Neural crest cell (in vitro differentiated cells): Measurements from ENCODE around the gene ROGDI. TPM values are rescaled to one million over a fixed set of nuclear protein-coding genes. Genes with fewer than 3 reads are reported as not detected.

Experiments
- DNase-seq: peaks from one replicate; pipeline ENCODE4 v3.0.0; 2021; ENCODE audit warnings: low read depth, mixed read lengths, low spot score
- H3K27ac Mint-ChIP-seq: one replicate; pipeline ENCODE4 v1.8.0; 2021; ENCODE audit warnings: mild to moderate bottlenecking, mixed read lengths; ENCODE audit not compliant: unreplicated experiment
- H3K27me3 Mint-ChIP-seq: 2 replicates; pipeline ENCODE4 v1.8.0; 2021; ENCODE audit warnings: low read depth, mild to moderate bottlenecking, mixed read lengths
- H3K36me3 Mint-ChIP-seq: 2 replicates; pipeline ENCODE4 v1.8.0; 2021; ENCODE audit warnings: low read depth, mild to moderate bottlenecking, mixed read lengths
- H3K4me1 Mint-ChIP-seq: 2 replicates; pipeline ENCODE4 v1.8.0; 2021; ENCODE audit warnings: mixed read lengths
- H3K4me3 Mint-ChIP-seq: one replicate; pipeline ENCODE4 v1.8.0; 2021; ENCODE audit warnings: mild to moderate bottlenecking, mixed read lengths
- H3K9me3 Mint-ChIP-seq: 2 replicates; pipeline ENCODE4 v1.8.0; 2021; ENCODE audit warnings: mixed read lengths
- total RNA-seq: library from RNA; stranded (reverse); gene quantifications from 2 replicates; pipeline ENCODE4 v1.2.1, GENCODE V29; 2021
- TF ChIP-seq, protein P1 (sequence below): fragments of 200-600 bp; sonication (generic); conservative IDR thresholded peaks from 2 replicates; pipeline ENCODE4 v1.5.0; 2021; ENCODE audit warnings: antibody characterized with exemption, mild to moderate bottlenecking

ROGDI gene
- total RNA-seq, 1 donor from 2014 or later, result 22.0 TPM

DNA sequence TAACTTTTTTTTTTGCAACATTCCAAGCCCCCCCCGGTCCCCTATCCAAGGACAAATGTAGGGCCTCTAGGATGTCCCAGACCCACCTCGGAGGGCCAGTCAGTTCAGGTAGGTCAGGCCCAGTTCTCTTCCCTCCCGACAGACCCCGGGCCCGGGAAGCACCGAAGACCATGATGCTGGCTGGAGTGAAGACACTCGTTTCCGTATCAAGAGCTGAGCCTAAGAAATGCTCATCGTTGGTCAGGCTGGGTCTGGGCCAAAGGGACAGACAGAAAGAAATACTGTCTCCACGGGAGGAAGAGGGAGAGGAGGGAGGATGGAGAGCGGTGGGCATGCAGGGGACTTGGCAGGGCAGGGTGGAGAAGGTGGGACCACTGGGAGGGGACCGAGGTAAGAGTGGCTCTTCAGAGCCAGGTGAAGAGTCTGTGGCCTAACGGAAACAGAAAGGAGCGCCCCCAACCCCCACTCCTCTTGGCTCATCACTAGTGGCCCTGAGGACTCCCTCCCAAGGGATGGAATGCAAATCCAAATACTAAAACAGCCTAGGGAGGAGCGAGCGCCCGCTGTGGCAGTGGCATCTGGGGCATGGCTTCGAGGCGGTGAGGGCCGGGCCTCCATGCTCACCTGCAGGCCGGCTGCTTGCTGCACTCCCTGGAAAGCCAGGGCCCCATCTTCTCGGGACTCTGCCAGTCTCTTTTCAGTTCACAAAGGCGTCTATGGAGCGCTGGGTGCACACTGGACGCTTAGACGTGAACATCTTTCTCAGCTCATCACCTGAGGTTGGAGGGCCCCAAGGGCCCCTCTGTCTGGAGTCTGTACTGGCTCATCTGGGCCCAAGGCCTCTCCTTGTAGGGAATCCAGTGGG lies 1.7 kb upstream of the ROGDI start:
- DNase-seq, result no peak
- Mint-ChIP-seq H3K4me3 (peak overlapping the region; percentile 89), H3K27ac (no peak overlapping the region), H3K9me3 (no peaks in the 10 kb centered on the region), H3K27me3 (no peaks in the 10 kb centered on the region), H3K4me1 (peaks cover 9% of the 10 kb centered on the region), H3K36me3 (peaks cover 6% of the 10 kb centered on the region)
- TF ChIP-seq, protein P1, sequence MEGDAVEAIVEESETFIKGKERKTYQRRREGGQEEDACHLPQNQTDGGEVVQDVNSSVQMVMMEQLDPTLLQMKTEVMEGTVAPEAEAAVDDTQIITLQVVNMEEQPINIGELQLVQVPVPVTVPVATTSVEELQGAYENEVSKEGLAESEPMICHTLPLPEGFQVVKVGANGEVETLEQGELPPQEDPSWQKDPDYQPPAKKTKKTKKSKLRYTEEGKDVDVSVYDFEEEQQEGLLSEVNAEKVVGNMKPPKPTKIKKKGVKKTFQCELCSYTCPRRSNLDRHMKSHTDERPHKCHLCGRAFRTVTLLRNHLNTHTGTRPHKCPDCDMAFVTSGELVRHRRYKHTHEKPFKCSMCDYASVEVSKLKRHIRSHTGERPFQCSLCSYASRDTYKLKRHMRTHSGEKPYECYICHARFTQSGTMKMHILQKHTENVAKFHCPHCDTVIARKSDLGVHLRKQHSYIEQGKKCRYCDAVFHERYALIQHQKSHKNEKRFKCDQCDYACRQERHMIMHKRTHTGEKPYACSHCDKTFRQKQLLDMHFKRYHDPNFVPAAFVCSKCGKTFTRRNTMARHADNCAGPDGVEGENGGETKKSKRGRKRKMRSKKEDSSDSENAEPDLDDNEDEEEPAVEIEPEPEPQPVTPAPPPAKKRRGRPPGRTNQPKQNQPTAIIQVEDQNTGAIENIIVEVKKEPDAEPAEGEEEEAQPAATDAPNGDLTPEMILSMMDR, result no peak

- Mint-ChIP-seq H3K4me1 (peaks cover 9% of the 10 kb centered on the region), H3K4me3 (peak overlapping the region; percentile 89), H3K27me3 (no peaks in the 10 kb centered on the region), H3K27ac (no peak overlapping the region), H3K36me3 (peaks cover 6% of the 10 kb centered on the region), H3K9me3 (no peaks in the 10 kb centered on the region)
- no peak for DNase-seq
- TF ChIP-seq, protein P1, result no peak
Measured at GRCh38 chr16:4803401-4803844, 990 bp upstream of the ROGDI start.

- TF ChIP-seq, protein P1, result no peak
- Mint-ChIP-seq H3K9me3 (no peaks in the 10 kb centered on the region), H3K36me3 (peaks cover 6% of the 10 kb centered on the region), H3K4me1 (peaks cover 9% of the 10 kb centered on the region), H3K27me3 (no peaks in the 10 kb centered on the region), H3K4me3 (peak overlapping the region; percentile 89), H3K27ac (peak overlapping the region; percentile 62)
- DNase-seq, result peak; percentile 89
Measured at GRCh38 chr16:4802659-4803287, 340 bp upstream of the ROGDI start.

DNA sequence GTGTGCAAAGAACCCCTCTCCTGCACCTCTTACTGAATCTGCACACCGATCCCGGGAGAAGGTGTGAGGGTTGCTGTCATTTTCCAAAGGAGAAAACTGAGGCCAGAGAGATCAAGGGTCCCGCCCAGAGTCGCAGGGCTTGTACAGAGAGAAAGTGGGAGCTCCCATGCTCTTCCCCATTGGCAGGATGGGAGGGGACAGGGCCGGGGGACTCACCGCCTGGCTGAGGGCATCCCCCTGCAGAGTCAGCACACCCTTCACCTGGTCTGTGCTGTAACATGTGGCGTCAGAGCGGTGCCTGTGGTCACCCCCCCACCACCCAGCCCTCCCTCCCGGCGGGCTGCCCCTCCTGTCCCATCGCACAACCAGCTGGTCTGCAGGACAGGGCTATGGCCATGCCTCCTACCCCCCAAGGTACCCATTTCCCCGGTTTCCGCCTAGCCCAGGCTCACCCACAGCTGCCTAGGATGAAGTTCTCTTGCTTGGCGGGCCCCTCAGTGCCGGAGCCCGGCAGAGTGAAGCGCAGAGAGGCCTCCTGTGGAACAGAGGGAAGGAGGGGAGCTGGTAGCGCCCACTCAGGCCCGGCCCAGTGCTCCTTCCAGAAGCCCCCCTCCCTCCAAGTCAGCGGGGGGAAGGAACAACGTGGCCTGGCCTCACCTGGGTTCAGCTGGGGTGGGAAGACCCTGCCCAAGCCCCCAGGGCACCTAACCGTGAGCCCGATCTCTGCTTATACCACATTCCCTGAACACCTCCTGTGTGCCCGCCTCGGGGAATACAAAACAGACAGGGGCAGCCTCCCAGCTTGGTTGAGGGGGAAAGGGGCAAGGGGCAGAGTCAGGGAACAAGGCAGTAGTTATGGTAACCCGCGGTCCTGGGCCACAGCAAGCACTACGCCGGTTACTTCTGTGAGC lies 1.1 kb downstream of the ROGDI start:
- TF ChIP-seq, protein P1, result no peak
- peak; percentile 9 for DNase-seq
- H3K27ac Mint-ChIP-seq, result no peak overlapping the region
- H3K27me3 Mint-ChIP-seq, result no peaks in the 10 kb centered on the region
- no peaks in the 10 kb centered on the region for H3K36me3 Mint-ChIP-seq
- no peaks in the 10 kb centered on the region for H3K9me3 Mint-ChIP-seq
- H3K4me3 Mint-ChIP-seq, result peak overlapping the region; percentile 91
- H3K4me1 Mint-ChIP-seq, result peaks cover 9% of the 10 kb centered on the region
